IgD-negative memory B cell (primary cell): ENCODE results near the gene NALCN. TPM values are rescaled to one million over a fixed set of nuclear protein-coding genes. Genes with fewer than 3 reads are reported as not detected.

Source experiments
- H3K27ac Mint-ChIP-seq, 3 donors: one replicate each; pipeline ENCODE4 v1.8.0; 2020 to 2022; ENCODE audit warnings: mild to moderate bottlenecking in 3 of 3, mixed read lengths in 3 of 3, moderate library complexity in 1 of 3
- H3K27me3 Mint-ChIP-seq: one replicate; pipeline ENCODE4 v1.8.0; 2021; ENCODE audit warnings: mixed read lengths
- H3K36me3 Mint-ChIP-seq: one replicate; pipeline ENCODE4 v1.8.0; 2020; ENCODE audit warnings: mild to moderate bottlenecking, mixed read lengths
- H3K4me1 Mint-ChIP-seq, 3 donors: one replicate each; pipeline ENCODE4 v1.8.0; 2020 to 2022; ENCODE audit warnings: mixed read lengths in 3 of 3, mild to moderate bottlenecking in 1 of 3
- H3K4me3 Mint-ChIP-seq, 4 donors: one replicate each; pipeline ENCODE4 v1.8.0; 2020 to 2022; ENCODE audit warnings: mild to moderate bottlenecking in 4 of 4, mixed read lengths in 4 of 4, moderate library complexity in 3 of 4
- H3K9me3 Mint-ChIP-seq, 3 donors: one replicate each; pipeline ENCODE4 v1.8.0; 2020 to 2021; ENCODE audit warnings: mixed read lengths in 3 of 3, mild to moderate bottlenecking in 1 of 3
- polyA plus RNA-seq: library from polyadenylated mRNA; unstranded; fragments of 300-500 nt; fragmentation: Illumina TruSeq; gene quantifications from one replicate; pipeline ENCODE4 v1.2.3, GENCODE V29; 2021

Gene NALCN
- polyA plus RNA-seq, 1 donor from 2014 or later = not detected

GRCh38 chr13:101017123-101017872, 399.0 kb downstream of the NALCN start:
- Mint-ChIP-seq H3K4me1 (no peaks in the 10 kb centered on the region), H3K4me3 (no peak overlapping the region), H3K36me3 (no peaks in the 10 kb centered on the region), H3K9me3 (peaks cover 0 to 2% (median 0%) of the 10 kb centered on the region in 3 donors), H3K27me3 (no peaks in the 10 kb centered on the region), H3K27ac (no peak overlapping the region)

GRCh38 chr13:101016475-101016874, 399.8 kb downstream of the NALCN start:
- Mint-ChIP-seq H3K27me3 (peaks cover 2% of the 10 kb centered on the region), H3K27ac (no peak overlapping the region), H3K36me3 (no peaks in the 10 kb centered on the region), H3K4me1 (no peaks in the 10 kb centered on the region), H3K4me3 (no peak overlapping the region), H3K9me3 (peaks cover 0 to 2% (median 0%) of the 10 kb centered on the region in 3 donors)

GRCh38 chr13:101013245-101013644, 403.1 kb downstream of the NALCN start:
- Mint-ChIP-seq H3K27ac (no peak overlapping the region), H3K36me3 (no peaks in the 10 kb centered on the region), H3K4me1 (no peaks in the 10 kb centered on the region), H3K4me3 (no peak overlapping the region), H3K27me3 (peaks cover 2% of the 10 kb centered on the region), H3K9me3 (no peaks in the 10 kb centered on the region)

GRCh38 chr13:101010100-101010499, 406.2 kb downstream of the NALCN start:
- Mint-ChIP-seq H3K27ac (no peak overlapping the region), H3K4me3 (no peak overlapping the region), H3K9me3 (no peaks in the 10 kb centered on the region), H3K4me1 (no peaks in the 10 kb centered on the region), H3K36me3 (no peaks in the 10 kb centered on the region), H3K27me3 (peaks cover 2% of the 10 kb centered on the region)

- Mint-ChIP-seq H3K4me1 (no peaks in the 10 kb centered on the region), H3K9me3 (peaks cover 0 to 1% (median 0%) of the 10 kb centered on the region in 3 donors), H3K27ac (no peak overlapping the region), H3K27me3 (peaks cover 2% of the 10 kb centered on the region), H3K4me3 (no peak overlapping the region), H3K36me3 (no peaks in the 10 kb centered on the region)
Measured at GRCh38 chr13:101007245-101007644, 409.1 kb downstream of the NALCN start.

Other genes starting within 250 kb of the NALCN start
- gene ITGBL1, start 36.2 kb upstream of the NALCN start, polyA plus RNA-seq = not detected